GM21619 (cell line): ENCODE data around the gene GMDS.

Source experiments
- ATAC-seq: cut with Tn5 transposase; IDR thresholded peaks from one replicate; pipeline ENCODE4 v1.9.1; 2021; ENCODE audit not compliant: unreplicated experiment

GMDS gene

GRCh38 chr6:2245103-2245876 is at the start of gene GMDS:
Gene GMDS (minus strand): TSS chr6:2245605.
- peak; percentile 87 for ATAC-seq

- ATAC-seq = no peak
These were observed 40.1 kb upstream of the GMDS start for GRCh38 chr6:2285510-2285909.

GRCh38 chr6:2275892-2276242 is 30.5 kb upstream of the GMDS start:
- no peak for ATAC-seq

- no peak for ATAC-seq
These were observed 29.8 kb upstream of the GMDS start for GRCh38 chr6:2274981-2275891.

- no peak for ATAC-seq
These were observed 27.3 kb upstream of the GMDS start for GRCh38 chr6:2272696-2273095.

- ATAC-seq = no peak
These were observed 24.6 kb upstream of the GMDS start for GRCh38 chr6:2270054-2270453.

- ATAC-seq = no peak
These were observed 21.4 kb upstream of the GMDS start for GRCh38 chr6:2266841-2267240.

GRCh38 chr6:2266031-2266795 is 20.8 kb upstream of the GMDS start:
- ATAC-seq = no peak

- ATAC-seq = no peak
These were observed 19.5 kb upstream of the GMDS start for GRCh38 chr6:2264932-2265331.

- no peak for ATAC-seq
These were observed 18.5 kb upstream of the GMDS start for GRCh38 chr6:2263896-2264295.

- no peak for ATAC-seq
These were observed 14.2 kb upstream of the GMDS start for GRCh38 chr6:2259574-2259973.

- no peak for ATAC-seq
These were observed 13.6 kb upstream of the GMDS start for GRCh38 chr6:2259002-2259494.

- ATAC-seq = no peak
These were observed 12.7 kb upstream of the GMDS start for GRCh38 chr6:2258112-2258511.

GRCh38 chr6:2257363-2257762 is 12.0 kb upstream of the GMDS start:
- ATAC-seq = no peak

GRCh38 chr6:2254747-2255146 is 9.3 kb upstream of the GMDS start:
- no peak for ATAC-seq

- no peak for ATAC-seq
These were observed 3.7 kb upstream of the GMDS start for GRCh38 chr6:2249126-2249525.

GRCh38 chr6:2247664-2248063 is 2.3 kb upstream of the GMDS start:
- no peak for ATAC-seq

GRCh38 chr6:2245877-2246863 is 765 bp upstream of the GMDS start:
- ATAC-seq = peak; percentile 33

- no peak for ATAC-seq
These were observed 923 bp downstream of the GMDS start for GRCh38 chr6:2244261-2245102.
